Endothelial cell of umbilical vein (primary cell): Measurements from ENCODE around the gene FBN3. TPM values are rescaled to one million over a fixed set of nuclear protein-coding genes. Genes with fewer than 3 reads are reported as not detected.

Experiments
- BruUV-seq: library from RNA; stranded (reverse); fragments of 400-500 nt; replicated peaks from 2 replicates; lab custom pipeline; 2021; lab: Mats Ljungman, UMichigan
- CTCF ChIA-PET: fragments of 300-600, 350-600 bp; sonication (Branson Sonifier 250); formaldehyde crosslinking; loops from one replicate; lab custom pipeline; 2021; ENCODE audit warnings: antibody characterized with exemption, inconsistent platforms; lab: Charles Lee
- POLR2A ChIA-PET: fragments of 300-600, 350-600 bp; sonication (Branson Sonifier 250); formaldehyde crosslinking; loops from one replicate; lab custom pipeline; 2021; ENCODE audit warnings: antibody characterized with exemption, inconsistent platforms; lab: Charles Lee
- DNase-seq: peaks from one replicate; pipeline ENCODE4 v3.0.0-alpha.2; 2011; ENCODE audit warnings: low read depth, low spot score
- FAIRE-seq: peaks from 2 replicates; lab custom pipeline; 2011; peaks lifted over from hg19 to GRCh38; lab: Jason Lieb, UNC
- H2AFZ ChIP-seq: 2 replicates; pipeline ENCODE4 v1.6.0; 2012; ENCODE audit warnings: low read depth, low read length, control low read depth, inconsistent platforms
- H3K27ac ChIP-seq: 2 replicates; pipeline ENCODE4 v1.5.1; 2011; ENCODE audit warnings: low read depth, mild to moderate bottlenecking, control low read depth, low read length, moderate library complexity; ENCODE audit not compliant: insufficient read depth
- H3K27me3 ChIP-seq, 2 experiments: 2 replicates each; pipeline versions ENCODE4 v1.6.0 to v1.6.1; 2011; ENCODE audit warnings: low read length in 2 of 2, mixed read lengths in 1 of 2; ENCODE audit not compliant: control insufficient read depth in 2 of 2, insufficient read depth in 2 of 2
- H3K36me3 ChIP-seq, 2 experiments: 2 replicates in 1 of 2; 3 replicates in 1 of 2; pipeline ENCODE4 v1.5.1; 2011; ENCODE audit warnings: low read length in 2 of 2, mild to moderate bottlenecking in 1 of 2, moderate library complexity in 1 of 2; ENCODE audit not compliant: control insufficient read depth in 2 of 2, insufficient read depth in 2 of 2; ENCODE audit errors: extremely low read depth in 1 of 2
- H3K4me1 ChIP-seq: 3 replicates; pipeline ENCODE4 v1.5.1; 2011; ENCODE audit warnings: mild to moderate bottlenecking, low read length; ENCODE audit not compliant: control insufficient read depth, insufficient read depth; ENCODE audit errors: extremely low read depth
- H3K4me2 ChIP-seq: 2 replicates; pipeline ENCODE4 v1.6.1; 2011; ENCODE audit warnings: low read length, control low read depth, mixed read lengths; ENCODE audit not compliant: insufficient read depth
- H3K4me3 ChIP-seq, 3 experiments: fragments of 200-600 bp in 1 of 3; sonication (generic), shearing (Covaris generic) in 1 of 3; replicated peaks in 1 of 3; 2 replicates each; pipeline ENCODE4 v1.5.1; 2011 to 2016; ENCODE audit warnings: control low read depth in 3 of 3, low read length in 3 of 3, mild to moderate bottlenecking in 2 of 3, inconsistent platforms in 1 of 3, low read depth in 1 of 3, moderate library complexity in 1 of 3; ENCODE audit not compliant: insufficient read depth in 1 of 3
- H3K79me2 ChIP-seq: 2 replicates; pipeline ENCODE4 v1.6.0; 2012; ENCODE audit warnings: low read length, inconsistent platforms; ENCODE audit not compliant: control insufficient read depth, insufficient read depth
- H3K9ac ChIP-seq: replicated peaks from 2 replicates; pipeline ENCODE3; 2011; ENCODE audit warnings: low read length, control low read depth; ENCODE audit not compliant: insufficient read depth; ENCODE audit errors: extremely low read depth
- H3K9me1 ChIP-seq: replicated peaks from 3 replicates; pipeline ENCODE4 v1.6.0; 2011; ENCODE audit warnings: mild to moderate bottlenecking, low read length; ENCODE audit not compliant: control insufficient read depth, insufficient read depth; ENCODE audit errors: extremely low read depth
- H3K9me3 ChIP-seq: replicated peaks from 2 replicates; pipeline ENCODE4 v1.5.1; 2012; ENCODE audit warnings: low read length, inconsistent platforms; ENCODE audit not compliant: control insufficient read depth, insufficient read depth
- H4K20me1 ChIP-seq: replicated peaks from 2 replicates; pipeline ENCODE3; 2011; ENCODE audit warnings: mild to moderate bottlenecking, low read length; ENCODE audit not compliant: control insufficient read depth, insufficient read depth; ENCODE audit errors: extremely low read depth
- EZH2 ChIP-seq: IDR thresholded peaks from 2 replicates; pipeline ENCODE4 v1.6.1; 2012; ENCODE audit warnings: borderline replicate concordance, low read depth, mild to moderate bottlenecking, moderate library complexity, low read length, inconsistent platforms; ENCODE audit not compliant: severe bottlenecking
- FOS ChIP-seq: IDR thresholded peaks from 2 replicates; pipeline ENCODE4 v1.6.1; 2011; ENCODE audit warnings: mild to moderate bottlenecking, low read length, moderate library complexity, borderline replicate concordance; ENCODE audit not compliant: insufficient read depth
- GATA2 ChIP-seq: IDR thresholded peaks from 2 replicates; pipeline ENCODE4 v1.7.0; 2011; ENCODE audit warnings: low read depth, mild to moderate bottlenecking, moderate library complexity, mixed read lengths, low read length; ENCODE audit not compliant: insufficient read length, insufficient read depth
- JUN ChIP-seq: IDR thresholded peaks from 2 replicates; pipeline ENCODE4 v1.6.1; 2011; ENCODE audit warnings: borderline replicate concordance, low read depth; ENCODE audit not compliant: insufficient read length, insufficient read depth
- MYC ChIP-seq: IDR thresholded peaks from one replicate; pipeline ENCODE4 v1.6.1; 2011; ENCODE audit warnings: mild to moderate bottlenecking, low read depth, low read length
- POLR2A ChIP-seq: IDR thresholded peaks from 2 replicates; pipeline ENCODE4 v1.6.1; 2012; ENCODE audit warnings: low read depth, mild to moderate bottlenecking, control low read depth, low read length
- POLR2AphosphoS5 ChIP-seq: IDR thresholded peaks from 2 replicates; pipeline ENCODE4 v1.6.1; 2012; ENCODE audit warnings: low read depth, mild to moderate bottlenecking, control low read depth, low read length, moderate library complexity; ENCODE audit not compliant: insufficient read depth
- dilution Hi-C: fragments of 300-500 bp; cut with MboI; formaldehyde crosslinking; loops from one replicate; pipeline ENCODE4 v1.15.0; 2019; ENCODE audit warnings: low sequenced_read_pairs; ENCODE audit not compliant: extremely low pct_ligation_motif_present
- intact Hi-C: fragments of 100-400 bp; cut with micrococcal nuclease; formaldehyde crosslinking; loops from one replicate; pipeline ENCODE4 v1.10.0; 2022
- polyA plus RNA-seq, 4 experiments: library from polyadenylated mRNA; depleted of rRNA in 3 of 4; stranded (reverse) in 3 of 4; unstranded in 1 of 4; fragments of >200 nt; gene quantifications; 2 replicates each; pipeline versions ENCODE4 v1.2.1 to v1.2.3, GENCODE V29; 2011 to 2012; ENCODE audit warnings: missing spikeins in 1 of 4
- total RNA-seq: library from RNA; stranded (reverse); gene quantifications from 2 replicates; pipeline ENCODE4 v1.2.3, GENCODE V29; 2021
- TF ChIP-seq, protein P1 (sequence below), 2 donors: IDR thresholded peaks; 1 replicate in 1 of 2; 2 replicates in 1 of 2; pipeline ENCODE4 v1.5.1; 2011; ENCODE audit warnings: low read length in 2 of 2, mild to moderate bottlenecking in 2 of 2, moderate library complexity in 2 of 2, control low read depth in 1 of 2, inconsistent platforms in 1 of 2, low read depth in 1 of 2; ENCODE audit not compliant: insufficient read depth in 1 of 2; ENCODE audit errors: extremely low read depth in 1 of 2
- TF ChIP-seq, protein P2 (sequence below): IDR thresholded peaks from 2 replicates; pipeline ENCODE4 v1.6.1; 2011; ENCODE audit not compliant: insufficient read depth, insufficient read length

Gene FBN3
- total and polyA plus RNA-seq, 2 donors (not counting 3 experiments of a cell fraction or from before 2014, with no cell fraction given): not detected

DNA sequence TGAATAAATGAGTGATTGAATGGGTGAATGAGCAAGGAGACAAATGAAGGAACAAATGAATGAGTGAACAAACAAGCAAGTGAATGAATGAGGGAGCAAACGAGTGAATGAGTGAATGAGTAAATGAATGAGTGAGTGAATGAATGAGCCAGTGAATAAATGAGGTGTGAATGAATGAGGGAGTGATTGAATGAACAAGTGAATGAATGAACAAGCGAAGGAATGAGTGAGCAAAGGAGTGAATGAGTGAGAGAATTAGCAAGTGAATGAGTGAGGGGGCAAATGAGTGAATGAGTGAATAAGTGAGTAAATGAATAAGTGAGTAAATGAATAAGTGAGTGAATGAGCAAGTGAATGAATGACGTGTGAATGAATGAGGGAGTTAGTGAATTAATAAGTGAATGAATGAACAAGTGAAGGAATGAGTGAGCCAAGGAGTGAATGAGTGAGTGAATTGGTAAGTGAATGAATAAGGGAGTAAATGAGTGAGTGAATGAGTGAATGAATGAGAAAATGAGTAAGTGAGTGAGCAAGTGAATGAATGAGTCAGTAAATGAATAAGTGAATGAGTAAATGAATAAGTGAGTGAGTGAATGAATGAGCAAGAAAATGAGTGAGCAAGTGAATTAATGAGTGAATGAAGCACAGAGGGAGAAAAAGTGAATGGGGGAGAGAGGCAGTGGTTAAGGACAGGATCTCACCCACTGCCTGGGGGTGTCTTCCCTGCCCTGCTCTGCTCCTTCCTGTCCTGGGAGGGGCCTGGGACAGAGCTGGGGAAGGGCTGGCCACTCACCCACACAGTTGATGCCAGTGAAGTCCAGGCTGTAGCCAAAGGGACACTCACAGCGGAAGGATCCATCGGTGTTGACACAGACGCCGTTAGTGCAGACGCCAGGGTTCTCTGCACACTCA lies 60.4 kb downstream of the FBN3 start:
- no peak for DNase-seq
- no peak overlapping the region for H3K9ac ChIP-seq
- no peak for FAIRE-seq
- intact Hi-C loops (no loop called here), dilution Hi-C loops (no loop called here)
- H3K9me1 ChIP-seq: no peaks in the 10 kb centered on the region
- ChIA-PET CTCF (no interaction called here), POLR2A (no interaction called here)
- no peaks in the 10 kb centered on the region for H3K79me2 ChIP-seq
- no peaks in the 10 kb centered on the region for H3K4me1 ChIP-seq
- H4K20me1 ChIP-seq: no peaks in the 10 kb centered on the region
- BruUV-seq: no TSS peak
- no peak overlapping the region for H3K27ac ChIP-seq
- H3K9me3 ChIP-seq: no peaks in the 10 kb centered on the region
- TF ChIP-seq, protein P1, sequence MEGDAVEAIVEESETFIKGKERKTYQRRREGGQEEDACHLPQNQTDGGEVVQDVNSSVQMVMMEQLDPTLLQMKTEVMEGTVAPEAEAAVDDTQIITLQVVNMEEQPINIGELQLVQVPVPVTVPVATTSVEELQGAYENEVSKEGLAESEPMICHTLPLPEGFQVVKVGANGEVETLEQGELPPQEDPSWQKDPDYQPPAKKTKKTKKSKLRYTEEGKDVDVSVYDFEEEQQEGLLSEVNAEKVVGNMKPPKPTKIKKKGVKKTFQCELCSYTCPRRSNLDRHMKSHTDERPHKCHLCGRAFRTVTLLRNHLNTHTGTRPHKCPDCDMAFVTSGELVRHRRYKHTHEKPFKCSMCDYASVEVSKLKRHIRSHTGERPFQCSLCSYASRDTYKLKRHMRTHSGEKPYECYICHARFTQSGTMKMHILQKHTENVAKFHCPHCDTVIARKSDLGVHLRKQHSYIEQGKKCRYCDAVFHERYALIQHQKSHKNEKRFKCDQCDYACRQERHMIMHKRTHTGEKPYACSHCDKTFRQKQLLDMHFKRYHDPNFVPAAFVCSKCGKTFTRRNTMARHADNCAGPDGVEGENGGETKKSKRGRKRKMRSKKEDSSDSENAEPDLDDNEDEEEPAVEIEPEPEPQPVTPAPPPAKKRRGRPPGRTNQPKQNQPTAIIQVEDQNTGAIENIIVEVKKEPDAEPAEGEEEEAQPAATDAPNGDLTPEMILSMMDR (IDR thresholded peaks at IDR 0.05; ENCODE audit: extremely low read depth in 1 of 2, insufficient read depth in 1 of 2, low read depth in 1 of 2, low read length in 2 of 2): no peak
- no peak for TF ChIP-seq GATA2
- TF ChIP-seq, protein P2, sequence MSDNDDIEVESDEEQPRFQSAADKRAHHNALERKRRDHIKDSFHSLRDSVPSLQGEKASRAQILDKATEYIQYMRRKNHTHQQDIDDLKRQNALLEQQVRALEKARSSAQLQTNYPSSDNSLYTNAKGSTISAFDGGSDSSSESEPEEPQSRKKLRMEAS: no peak
- no peak for TF ChIP-seq POLR2A
- no peak for TF ChIP-seq JUN
- TF ChIP-seq MYC: no peak
- TF ChIP-seq FOS: no peak
- no peak for TF ChIP-seq EZH2
- TF ChIP-seq POLR2AphosphoS5: no peak
- no peak overlapping the region for H3K4me3 ChIP-seq
- H2AFZ ChIP-seq: no peak overlapping the region
- H3K4me2 ChIP-seq: no peak overlapping the region
- no peaks in the 10 kb centered on the region for H3K36me3 ChIP-seq
- no peaks in the 10 kb centered on the region for H3K27me3 ChIP-seq
